Activated CD4-positive, alpha-beta T cell treated with anti-CD3 and anti-CD28 coated beads, Interleukin-2, amount 50 U/mL, for 48 hours (primary cell): ENCODE measurements around the gene ROPN1L.
"Not testable (repeated sequence)": the region's sequence is repeated elsewhere in the genome, so short reads cannot be mapped to it uniquely, and the experiment has no call there.

Experiments used
- DNase-seq, 2 experiments: peaks; one replicate each; pipeline ENCODE4 v3.0.0-alpha.2; 2020

The ROPN1L gene

DNA sequence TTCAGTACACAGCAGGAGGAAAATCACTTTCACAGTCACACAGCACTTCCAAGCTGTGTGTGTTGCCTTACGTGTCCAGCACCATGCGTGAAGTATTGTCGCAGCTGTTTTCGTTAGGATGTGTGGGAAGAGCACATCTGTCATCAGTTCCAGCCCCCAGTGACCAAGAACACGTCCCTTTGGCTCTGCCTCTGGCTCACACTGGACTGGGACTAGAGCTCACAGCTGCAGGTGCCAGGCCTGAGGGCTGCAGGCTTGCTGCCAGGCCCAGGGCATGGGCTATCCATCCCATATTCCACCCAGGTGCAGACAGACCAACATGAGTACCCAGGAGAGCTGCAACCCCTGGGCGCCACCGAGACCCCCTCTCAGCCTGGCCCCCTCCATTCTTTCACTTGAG, 61.6 kb downstream of the ROPN1L start:
- no peak for DNase-seq

DNA sequence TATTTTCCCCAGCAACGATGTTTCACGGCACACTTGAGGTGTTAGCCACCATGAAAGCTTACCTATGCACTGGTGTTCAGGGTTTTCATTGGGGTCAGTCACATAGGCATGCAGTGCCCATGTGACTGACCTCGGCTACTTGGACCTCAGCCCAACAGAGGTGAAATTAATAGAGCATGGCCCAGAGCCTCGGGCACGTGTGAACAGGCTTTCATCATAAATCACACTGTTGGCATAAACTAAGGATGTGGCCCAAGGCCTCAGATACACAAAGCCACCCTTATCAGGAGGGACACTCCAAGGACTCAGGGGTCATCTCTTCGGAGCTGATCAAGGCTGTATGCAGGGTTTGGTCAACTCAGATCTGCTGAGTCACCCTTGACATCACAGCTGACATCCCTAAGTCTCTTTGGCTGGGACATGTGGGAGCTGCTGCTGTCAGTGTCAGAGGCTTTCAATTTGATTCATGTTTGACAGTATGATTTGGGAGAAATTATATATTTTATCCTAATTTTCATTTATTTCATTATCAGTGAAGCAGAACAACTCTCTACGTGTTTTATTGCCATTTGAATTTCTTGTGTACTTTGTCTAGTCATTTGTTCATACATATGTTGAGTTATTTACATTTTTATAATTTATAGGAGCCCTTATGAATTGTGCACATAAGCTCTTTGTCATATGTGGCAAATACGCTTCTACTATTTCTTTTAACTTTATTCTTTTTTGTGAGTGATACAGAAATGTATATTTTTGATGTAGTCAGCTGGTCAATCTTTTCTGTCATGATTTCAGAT, 62.5 kb downstream of the ROPN1L start:
- no peak for DNase-seq

- DNase-seq = no peak
Measured at GRCh38 chr5:10505517-10506095, 63.9 kb downstream of the ROPN1L start.

- DNase-seq = no peak
Measured at GRCh38 chr5:10506535-10506934, 64.9 kb downstream of the ROPN1L start.

- DNase-seq = no peak
Measured at GRCh38 chr5:10507575-10508096, 66.0 kb downstream of the ROPN1L start.

DNA sequence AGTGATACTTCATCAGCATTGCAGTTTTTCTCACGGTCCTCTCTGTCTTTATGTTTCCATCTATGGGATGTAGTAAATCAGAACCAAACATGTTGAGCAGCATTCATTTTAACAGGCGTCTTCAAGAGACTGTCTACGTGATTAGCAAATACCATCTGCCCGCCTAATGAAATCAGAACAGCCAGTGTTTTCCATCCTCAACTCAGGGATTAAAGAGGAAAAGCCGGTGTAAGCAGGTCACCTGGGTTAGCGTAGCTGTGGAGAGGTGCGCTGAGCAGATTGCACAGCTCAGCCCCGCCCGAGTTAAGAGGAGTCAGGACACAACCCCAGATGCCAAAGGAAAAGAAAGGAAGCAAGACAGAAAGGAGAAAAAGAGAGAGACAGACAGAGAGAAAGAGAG, 67.9 kb downstream of the ROPN1L start:
- DNase-seq = no peak

DNA sequence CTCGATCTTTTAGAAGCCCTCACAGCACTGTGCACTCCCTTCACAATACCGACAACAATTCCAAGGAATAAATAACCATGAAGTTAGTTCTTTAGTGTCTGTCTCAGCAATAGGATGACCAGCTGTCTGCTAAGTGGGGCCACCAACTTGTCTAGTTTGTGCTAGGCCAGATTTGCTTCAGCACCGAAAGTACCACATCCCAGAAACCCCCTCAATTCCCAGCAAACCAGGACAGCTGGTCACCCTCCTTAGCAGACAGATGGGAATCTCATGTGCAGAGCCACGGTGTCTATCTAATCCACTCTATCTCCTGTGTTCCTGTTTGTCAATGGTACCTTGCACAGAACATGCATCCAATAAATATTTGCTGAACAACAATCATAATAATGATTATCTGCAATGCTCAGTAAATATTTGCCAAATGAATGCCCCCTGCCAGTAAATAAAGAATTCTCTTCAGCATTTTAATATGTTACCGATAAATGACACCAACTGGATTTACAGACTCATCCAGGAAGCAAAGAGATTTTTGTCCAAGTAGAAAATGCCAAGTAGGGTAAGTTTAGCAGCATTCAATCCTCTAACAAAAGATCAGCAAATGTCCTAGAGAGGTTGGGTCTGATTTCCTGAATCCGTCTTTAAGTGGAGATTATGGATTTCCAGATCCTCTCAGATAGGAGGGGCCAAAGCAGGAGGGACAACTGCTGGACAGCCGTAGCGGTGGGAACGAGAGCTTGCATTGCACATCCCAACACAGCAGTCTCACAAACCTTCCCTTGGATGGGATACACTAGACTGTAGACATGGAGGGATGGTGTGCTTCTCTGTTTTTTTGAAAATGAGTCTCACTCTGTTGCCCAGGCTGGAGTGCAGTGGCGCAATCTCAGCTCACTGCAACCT, 70.3 kb downstream of the ROPN1L start:
- no peak for DNase-seq

DNA sequence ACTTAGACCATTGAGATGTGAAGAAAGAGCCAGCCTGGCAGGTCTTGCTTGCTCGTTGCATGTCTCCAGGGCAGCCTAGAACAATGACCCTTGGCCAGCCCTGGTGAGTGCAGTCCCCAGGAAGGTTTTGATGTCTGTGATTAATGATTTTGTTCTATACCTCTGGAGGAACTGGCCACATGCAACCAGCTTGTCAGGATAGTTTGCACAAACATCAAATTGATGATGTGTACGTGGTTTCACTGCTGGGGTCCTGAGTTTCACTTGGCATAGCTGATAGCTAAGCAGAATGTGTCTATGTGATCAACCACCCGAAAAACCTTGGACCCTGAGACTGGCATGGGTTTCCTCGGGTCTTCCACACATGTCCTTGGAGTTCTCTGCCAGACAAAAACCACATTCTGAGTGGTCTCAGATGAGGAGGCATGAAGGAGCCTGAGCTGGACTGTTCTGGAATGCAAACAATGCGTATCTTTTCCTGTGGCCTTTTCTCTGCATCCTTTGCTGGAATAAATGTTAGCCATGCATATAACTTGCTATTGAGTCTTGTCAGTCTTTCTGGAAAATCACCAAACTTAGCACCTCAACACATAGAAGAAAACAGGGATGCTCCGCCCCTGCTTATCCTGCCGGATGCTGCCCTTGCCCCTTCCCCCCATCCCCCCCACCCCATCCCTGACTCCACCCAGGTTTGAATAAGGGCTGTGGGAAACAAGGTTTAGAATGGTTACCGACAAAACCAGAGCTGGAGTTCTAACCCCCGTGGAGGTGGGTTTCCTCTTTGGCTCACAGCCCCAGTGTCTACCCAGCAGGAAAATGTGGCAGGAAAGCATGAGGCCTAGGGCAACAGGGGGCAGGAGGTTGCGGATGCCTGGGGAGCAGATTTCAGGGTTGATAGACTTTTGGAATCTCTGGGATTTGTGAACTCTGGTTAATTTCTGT, 72.1 kb downstream of the ROPN1L start:
- DNase-seq = no peak

DNA sequence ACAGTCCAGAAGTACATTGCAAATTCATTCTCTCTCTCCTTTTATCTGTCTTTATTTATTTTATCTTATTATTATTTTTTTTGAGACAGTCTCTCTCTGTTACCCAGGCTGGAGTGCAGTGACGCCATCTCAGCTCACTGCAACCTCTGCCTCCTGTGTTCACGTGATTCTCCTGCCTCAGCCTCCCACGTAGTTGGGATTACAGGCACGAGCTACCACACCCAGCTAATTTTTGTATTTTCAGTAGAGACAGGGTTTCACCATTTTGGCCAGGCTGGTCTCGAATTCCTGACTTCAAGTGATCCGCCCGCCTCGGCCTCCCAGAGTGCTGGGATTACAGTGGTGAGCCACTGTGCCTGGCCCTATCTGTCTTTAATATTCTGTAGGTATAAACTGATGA, 72.9 kb downstream of the ROPN1L start:
- not testable (repeated sequence) for DNase-seq
